CD4-positive, alpha-beta T cell treated with Interleukin-17A for 1 hour (primary cell): ENCODE data around the gene GAMT.

Experiments used
- DNase-seq: peaks from one replicate; pipeline ENCODE4 v3.0.0-alpha.2; 2020

GAMT gene

GRCh38 chr19:1383312-1384084, 17.8 kb downstream of the GAMT start, which contains the start of gene NDUFS7:
NDUFS7 (plus strand) TSS chr19:1383907; CDS start chr19:1383927, 20 bp downstream.
- peak; percentile 97 for DNase-seq

- peak; percentile 10 for DNase-seq
Observed at GRCh38 chr19:1383017-1383311, 18.4 kb downstream of the GAMT start.

GRCh38 chr19:1382250-1382649, 19.1 kb downstream of the GAMT start:
- DNase-seq = no peak

GRCh38 chr19:1379961-1380489, 21.3 kb downstream of the GAMT start:
- DNase-seq = no peak

- DNase-seq = no peak
Observed at GRCh38 chr19:1379126-1379905, 22.0 kb downstream of the GAMT start.

- no peak for DNase-seq
Observed at GRCh38 chr19:1377965-1378785, 23.2 kb downstream of the GAMT start.

- no peak for DNase-seq
Observed at GRCh38 chr19:1377176-1377964, 24.0 kb downstream of the GAMT start.

- no peak for DNase-seq
Observed at GRCh38 chr19:1376415-1376805, 24.9 kb downstream of the GAMT start.

GRCh38 chr19:1374250-1374577, 27.1 kb downstream of the GAMT start:
- DNase-seq = no peak

GRCh38 chr19:1373534-1374249, 27.6 kb downstream of the GAMT start:
- DNase-seq = no peak

- no peak for DNase-seq
Observed at GRCh38 chr19:1373042-1373533, 28.3 kb downstream of the GAMT start.

GRCh38 chr19:1370579-1371361, 30.6 kb downstream of the GAMT start:
- no peak for DNase-seq

GRCh38 chr19:1369214-1369805, 32.0 kb downstream of the GAMT start:
- no peak for DNase-seq

- no peak for DNase-seq
Observed at GRCh38 chr19:1366899-1367870, 34.2 kb downstream of the GAMT start.

- DNase-seq = no peak
Observed at GRCh38 chr19:1366296-1366695, 35.0 kb downstream of the GAMT start.

- DNase-seq = no peak
Observed at GRCh38 chr19:1365319-1366269, 35.7 kb downstream of the GAMT start.

GRCh38 chr19:1364070-1364704, 37.2 kb downstream of the GAMT start:
- peak; percentile 30 for DNase-seq
